Uterus (tissue), 2 donors: ENCODE results near the gene PDPR.
"Not testable (repeated sequence)": the region's sequence is repeated elsewhere in the genome, so short reads cannot be mapped to it uniquely, and the experiment has no call there.

Source experiments
- POLR2A ChIP-seq, 2 donors: fragments of 450-650 bp; IDR thresholded peaks; one replicate each; pipeline ENCODE4 v1.6.1; 2016; ENCODE audit warnings: antibody characterized with exemption in 2 of 2, mild to moderate bottlenecking in 1 of 2, moderate library complexity in 1 of 2
- TF ChIP-seq, protein P1 (sequence below), 4 experiments: fragments of 200-600 bp in 2 of 4; fragments of 450-650 bp in 2 of 4; sonication (generic) in 2 of 4; IDR thresholded peaks; one replicate each; pipeline ENCODE4 v1.5.1; 2016 to 2019; ENCODE audit warnings: antibody characterized with exemption in 4 of 4, mild to moderate bottlenecking in 2 of 4, moderate library complexity in 1 of 4

DNA sequence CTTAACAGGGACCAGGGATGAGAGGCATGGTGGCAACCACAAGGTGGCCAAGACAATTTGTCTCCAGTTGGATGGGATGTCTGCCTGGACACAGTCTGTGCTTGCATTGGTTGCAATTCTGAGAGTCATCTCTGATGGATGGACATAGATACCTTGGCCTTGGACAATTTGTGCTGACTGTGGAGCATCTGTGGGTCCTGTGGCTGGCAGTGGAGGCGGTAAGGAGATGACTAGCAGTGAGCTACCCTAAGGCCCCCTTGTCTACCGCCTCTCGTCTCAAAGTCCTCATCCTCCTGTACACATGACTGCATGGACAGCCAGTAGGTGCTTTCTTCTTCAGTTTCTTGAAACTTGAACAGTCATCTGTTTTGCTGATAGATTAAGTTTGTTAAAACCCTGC lies 4.6 kb downstream of the PDPR start:
- TF ChIP-seq, protein P1, sequence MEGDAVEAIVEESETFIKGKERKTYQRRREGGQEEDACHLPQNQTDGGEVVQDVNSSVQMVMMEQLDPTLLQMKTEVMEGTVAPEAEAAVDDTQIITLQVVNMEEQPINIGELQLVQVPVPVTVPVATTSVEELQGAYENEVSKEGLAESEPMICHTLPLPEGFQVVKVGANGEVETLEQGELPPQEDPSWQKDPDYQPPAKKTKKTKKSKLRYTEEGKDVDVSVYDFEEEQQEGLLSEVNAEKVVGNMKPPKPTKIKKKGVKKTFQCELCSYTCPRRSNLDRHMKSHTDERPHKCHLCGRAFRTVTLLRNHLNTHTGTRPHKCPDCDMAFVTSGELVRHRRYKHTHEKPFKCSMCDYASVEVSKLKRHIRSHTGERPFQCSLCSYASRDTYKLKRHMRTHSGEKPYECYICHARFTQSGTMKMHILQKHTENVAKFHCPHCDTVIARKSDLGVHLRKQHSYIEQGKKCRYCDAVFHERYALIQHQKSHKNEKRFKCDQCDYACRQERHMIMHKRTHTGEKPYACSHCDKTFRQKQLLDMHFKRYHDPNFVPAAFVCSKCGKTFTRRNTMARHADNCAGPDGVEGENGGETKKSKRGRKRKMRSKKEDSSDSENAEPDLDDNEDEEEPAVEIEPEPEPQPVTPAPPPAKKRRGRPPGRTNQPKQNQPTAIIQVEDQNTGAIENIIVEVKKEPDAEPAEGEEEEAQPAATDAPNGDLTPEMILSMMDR (IDR thresholded peaks at IDR 0.05): not testable (repeated sequence)
- TF ChIP-seq POLR2A (IDR thresholded peaks at IDR 0.05): not testable (repeated sequence)
